GM18907 (cell line): Measurements from ENCODE around the gene COL20A1.
"Not testable (repeated sequence)": the region's sequence is repeated elsewhere in the genome, so short reads cannot be mapped to it uniquely, and the experiment has no call there.

Experiments used
- ATAC-seq: cut with Tn5 transposase; IDR thresholded peaks from one replicate; pipeline ENCODE4 v1.9.1; 2021; ENCODE audit warnings: mild to moderate bottlenecking, moderate library complexity; ENCODE audit not compliant: unreplicated experiment

The COL20A1 gene

DNA sequence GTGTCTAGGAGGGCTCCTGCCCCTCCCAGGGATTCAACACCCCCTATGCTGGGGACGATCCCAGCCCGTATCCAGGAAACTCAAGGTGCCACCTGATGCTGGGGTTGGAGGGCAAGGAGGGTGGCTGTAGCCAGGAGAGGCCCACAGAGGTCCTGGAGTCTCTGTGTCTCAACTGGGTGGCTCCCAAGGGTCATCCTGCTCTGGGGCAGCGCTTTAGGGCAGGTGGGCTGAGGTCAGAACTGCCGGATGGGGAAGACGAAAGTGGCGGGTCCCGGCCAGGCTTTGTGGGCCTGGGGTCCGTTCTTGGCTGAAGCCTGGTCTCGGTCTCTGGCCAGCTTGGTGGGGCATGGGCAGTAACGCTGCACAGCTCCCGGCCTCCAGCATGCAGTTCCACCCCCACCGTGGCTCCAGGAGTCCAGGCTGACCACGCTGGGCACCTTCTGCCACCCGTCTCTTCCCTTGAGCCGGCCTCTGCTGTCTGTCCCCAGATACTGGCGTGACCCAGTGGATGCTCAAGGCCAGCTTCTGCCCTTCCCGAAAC lies 2.8 kb upstream of the COL20A1 start:
- no peak for ATAC-seq

DNA sequence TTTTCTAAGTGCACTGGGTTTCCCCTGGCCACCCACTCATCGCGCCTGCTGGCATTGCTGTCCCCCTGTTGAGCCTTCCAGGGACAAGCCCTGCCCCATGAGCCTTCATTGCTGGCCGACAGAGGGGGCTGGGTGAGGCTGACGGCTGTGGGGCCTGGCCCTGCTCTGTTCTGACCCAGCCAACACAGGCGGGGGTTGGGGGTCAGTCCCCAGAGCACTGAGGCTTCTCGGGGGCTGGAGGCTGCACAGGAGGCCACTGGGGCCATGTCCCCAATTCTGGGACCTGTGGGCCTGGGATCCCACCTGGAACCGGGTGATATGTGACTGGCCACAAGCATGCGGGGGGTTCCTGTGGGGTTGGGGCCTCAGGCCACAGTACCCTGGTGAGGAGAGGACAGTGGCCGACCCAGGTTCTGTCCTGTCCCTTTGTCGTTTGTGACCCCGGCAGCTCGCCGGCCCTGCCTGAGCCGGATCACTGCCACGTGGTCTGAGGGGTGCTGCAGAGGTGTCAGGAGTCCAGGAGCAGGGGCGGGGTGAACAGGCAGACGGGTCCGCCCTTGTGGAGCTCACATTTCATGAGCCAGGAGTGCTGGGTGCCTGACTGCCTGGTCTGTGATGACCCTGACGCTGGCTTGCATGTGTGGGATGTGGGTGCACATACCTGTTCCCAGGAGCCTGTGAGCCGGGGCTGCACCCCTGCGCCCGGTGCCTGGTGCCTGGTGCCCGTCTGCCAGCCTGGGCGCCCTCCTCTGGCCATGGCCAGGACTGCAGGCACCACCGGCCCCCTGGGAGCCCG lies 2.1 kb upstream of the COL20A1 start:
- no peak for ATAC-seq

DNA sequence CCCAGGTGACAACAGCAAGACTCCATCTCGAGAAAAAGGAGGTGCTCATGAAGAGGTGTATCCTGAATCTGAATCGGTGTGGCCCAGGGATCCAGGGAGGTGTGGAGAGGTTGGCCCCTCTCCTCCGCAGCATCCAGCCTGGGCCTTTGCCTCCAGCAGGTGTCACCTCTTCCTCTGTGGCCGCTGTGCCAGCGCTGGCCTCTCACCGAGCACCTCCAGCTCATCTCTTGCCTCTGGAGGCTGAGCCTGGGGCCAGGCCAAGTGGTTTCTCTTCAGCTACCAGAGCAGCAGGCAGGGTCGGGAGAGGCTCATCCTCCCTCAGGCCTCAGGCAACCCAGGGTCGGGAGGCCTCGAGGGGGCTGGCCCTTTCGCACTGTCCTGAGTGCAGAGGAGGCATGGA lies 1.2 kb upstream of the COL20A1 start:
- ATAC-seq: no peak

DNA sequence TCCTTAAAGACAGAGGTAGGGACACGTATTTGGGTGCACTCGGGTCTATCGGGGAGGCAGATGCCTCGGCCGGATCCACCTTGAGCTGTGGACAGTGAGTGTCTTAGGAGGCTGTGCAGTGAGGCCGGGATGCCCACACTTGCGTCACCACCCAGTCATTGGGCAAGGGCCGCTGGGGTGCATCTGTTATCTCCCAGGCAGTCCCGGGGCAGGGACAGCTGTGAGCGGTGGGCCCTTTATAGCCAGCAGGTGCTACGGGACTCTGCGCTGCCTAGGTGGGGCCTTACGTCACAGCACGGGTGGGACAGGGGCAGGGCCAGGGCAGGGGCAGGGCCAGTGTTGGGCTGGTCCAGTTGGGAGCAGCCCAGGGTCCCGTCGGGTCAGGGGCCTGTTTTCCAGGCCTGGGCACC lies 689 bp upstream of the COL20A1 start:
- ATAC-seq: no peak

DNA sequence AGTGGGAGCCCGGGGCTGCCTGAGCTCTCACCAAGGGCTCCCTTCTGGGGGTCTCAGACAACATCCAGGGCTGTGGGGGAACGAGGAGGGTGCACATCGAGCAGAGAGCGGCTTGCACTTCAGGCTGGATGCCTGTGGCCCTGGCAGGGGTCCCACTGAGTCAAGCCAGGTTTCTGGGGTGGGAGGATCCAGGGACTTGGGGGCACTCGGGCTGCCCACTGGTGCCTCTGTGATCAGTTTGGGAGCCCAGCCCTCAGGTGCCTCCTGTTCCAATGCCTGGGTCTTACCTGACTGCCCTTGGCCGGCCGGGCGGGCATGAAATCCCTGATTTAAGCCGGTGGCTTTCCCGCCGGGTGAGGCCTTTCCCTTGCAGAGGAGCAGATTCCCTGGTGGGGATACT lies 470 bp downstream of the COL20A1 start:
- ATAC-seq: no peak

GRCh38 chr20:63293871-63294535 lies 1.0 kb downstream of the COL20A1 start:
- no peak for ATAC-seq

- no peak for ATAC-seq
Observed at GRCh38 chr20:63294536-63294900, 1.5 kb downstream of the COL20A1 start.

- no peak for ATAC-seq
Observed at GRCh38 chr20:63295018-63295417, 2.0 kb downstream of the COL20A1 start.

DNA sequence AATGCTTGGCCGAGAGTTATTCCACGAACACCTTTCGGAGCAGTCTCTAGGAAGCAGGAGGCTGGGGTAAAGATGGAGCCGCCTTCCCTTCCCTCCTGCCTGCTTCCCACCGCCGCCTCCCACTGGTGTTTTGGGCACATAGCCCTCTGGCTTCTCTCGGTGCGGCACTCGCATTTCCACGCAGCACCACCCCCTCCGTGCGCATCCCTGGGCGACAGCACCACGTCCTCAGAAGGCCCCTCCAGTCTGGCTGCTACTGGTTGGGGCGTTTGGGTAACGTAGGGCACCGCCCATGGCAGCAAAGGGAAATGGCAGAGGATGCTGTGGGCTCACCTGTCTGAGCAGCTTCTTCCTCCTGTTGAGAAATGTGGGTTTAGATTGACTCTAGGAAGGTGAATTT lies 2.4 kb downstream of the COL20A1 start:
- ATAC-seq: no peak

DNA sequence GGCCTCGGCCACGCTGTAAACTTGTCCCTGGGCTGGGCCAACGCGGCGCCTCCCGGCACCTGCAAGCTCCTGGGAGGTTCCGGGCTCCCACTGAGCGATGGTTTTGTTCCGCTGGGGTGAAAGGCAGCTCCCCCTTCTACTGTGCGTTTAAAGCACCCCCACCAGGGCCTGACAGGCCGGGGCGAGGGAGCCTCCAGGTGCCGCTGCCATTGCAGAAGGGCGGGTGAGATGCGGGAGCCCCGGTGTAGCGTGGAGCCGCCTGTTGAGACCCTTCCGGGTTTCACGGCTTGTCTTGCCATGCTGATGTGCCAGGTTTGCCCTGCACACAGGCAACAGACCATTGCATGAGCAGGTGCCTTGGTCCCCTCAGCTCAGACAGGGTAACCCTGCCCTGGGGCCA lies 2.9 kb downstream of the COL20A1 start:
- ATAC-seq: no peak

DNA sequence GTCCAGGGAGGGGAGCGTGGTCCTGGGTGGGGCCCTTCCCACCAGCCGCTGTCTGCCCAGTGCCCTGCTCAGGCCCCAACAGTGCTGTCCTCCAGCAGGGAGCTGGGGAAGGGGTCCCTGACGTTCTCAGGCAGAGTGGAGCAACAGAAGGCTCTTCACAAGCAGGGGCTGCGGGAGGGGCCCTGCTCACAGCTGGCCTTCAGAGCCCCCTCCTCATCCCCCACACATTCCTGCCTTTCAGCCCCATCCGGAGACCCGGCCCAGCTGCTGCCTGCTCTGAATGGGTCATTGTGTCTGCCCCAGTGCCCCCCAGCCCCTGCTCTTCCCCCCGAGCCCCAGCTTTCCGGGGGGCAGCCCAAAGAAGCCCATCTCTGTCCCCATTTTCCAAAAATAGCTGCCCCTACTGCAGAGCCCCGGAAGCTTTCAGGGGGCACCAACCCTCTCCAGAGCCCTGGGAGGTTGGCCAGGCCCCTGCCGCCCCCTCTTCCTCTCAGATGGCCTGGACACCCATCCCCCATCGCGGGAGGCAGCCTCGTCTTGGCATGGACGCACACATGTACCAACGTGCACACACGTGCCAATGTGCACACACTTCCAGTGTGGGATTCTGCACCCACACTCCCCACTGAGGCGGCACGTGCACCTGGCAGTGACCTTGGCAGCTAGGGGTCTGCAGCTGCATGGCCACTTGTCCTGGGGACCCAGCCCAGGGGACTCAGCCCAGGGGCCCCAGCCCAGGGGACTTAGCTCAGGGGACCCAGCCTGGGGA lies 3.7 kb downstream of the COL20A1 start:
- no peak for ATAC-seq

- ATAC-seq: no peak
Observed at GRCh38 chr20:63297371-63297781, 4.4 kb downstream of the COL20A1 start.

GRCh38 chr20:63297796-63298572 lies 5.0 kb downstream of the COL20A1 start:
- ATAC-seq: no peak

DNA sequence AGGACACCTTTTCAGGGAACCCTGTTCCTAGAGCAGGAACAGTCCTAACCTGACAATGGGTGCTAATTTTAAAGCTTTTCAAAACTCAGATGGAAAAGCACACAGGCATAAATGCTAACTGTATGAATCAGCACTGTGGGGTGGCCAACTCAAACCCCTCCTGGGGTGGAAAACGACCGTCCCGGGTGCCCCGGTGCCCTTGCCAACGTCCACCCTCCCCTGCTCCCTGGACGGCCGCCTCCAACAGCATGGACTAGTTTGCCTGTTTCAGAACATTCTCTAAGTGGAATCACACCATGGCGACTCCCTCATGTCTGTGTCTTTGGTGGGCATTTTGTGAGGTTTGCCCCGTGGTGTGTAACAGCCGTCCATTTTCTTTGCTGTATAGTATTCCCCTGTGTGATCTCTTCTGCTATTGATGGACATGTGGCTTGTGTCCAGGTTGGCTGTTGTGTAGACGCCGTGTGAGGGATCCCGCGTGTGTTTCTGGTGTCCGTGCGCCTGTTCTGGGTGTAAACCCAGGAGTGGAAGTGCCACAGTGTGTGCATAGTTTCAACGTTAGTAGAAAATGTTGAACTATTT lies 5.8 kb downstream of the COL20A1 start:
- no peak for ATAC-seq

DNA sequence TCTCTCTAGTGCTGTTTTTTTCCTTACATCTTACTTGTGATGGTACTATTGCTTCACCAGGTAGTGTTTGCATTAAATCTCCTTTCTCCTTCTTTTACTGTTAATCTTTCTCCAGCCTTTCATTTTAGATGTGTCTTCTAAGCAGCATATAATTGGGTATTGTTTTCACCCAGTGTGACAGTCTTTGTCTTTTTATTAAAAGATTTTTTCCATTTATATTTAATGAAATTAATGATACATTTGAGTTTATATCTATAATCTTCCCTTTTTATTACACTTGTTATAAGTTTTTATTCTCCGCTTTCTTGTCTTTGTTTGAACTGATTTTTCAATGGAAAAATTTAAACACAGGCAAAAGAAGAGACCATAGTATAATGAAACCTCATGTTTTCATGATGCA lies 8.7 kb downstream of the COL20A1 start:
- ATAC-seq: no peak

DNA sequence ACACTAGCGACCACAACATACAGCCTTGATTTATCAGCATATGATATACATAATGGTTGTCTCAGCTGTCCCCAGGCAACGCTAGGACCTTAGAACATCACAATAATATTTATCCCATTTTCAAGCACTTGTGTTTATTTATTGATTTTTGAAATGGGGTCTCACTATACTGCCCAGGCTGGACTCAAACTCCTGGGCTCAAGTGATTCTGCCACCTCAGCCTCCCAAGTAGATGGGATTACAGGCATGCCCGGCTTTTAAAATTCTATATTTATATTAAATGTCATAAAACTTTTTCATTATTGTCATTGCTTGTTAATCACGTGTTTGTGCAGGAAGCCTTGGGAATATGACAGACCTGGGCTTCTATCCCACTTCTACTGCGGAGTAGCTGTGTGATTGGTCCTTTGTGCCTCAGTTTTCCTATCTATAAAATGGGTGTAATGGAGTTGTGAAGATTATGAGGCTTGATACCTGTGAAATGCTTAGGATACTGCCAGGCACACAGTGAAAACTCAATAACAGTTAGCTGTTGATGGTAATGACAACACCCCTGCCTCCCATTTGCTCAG lies 10.2 kb downstream of the COL20A1 start:
- no peak for ATAC-seq

DNA sequence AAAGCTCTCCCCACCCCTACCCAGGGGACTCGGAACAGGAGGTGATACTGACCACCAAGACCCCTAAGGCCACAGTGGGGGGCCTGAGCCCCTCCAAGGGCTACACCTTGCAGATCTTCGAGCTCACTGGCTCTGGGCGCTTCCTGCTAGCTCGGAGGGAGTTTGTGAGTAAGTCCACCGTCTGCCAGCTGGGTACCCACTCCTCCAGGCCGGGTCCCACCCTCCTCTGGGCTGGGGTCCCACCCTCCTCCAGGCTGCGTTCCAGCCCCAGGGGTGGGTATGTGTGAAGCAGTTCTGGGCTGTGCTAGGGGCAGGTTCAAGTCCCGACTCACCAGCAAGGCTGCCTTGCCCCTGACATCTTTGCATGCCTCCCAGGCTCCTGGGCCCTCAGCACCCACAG lies 12.4 kb downstream of the COL20A1 start:
- no peak for ATAC-seq

GRCh38 chr20:63305933-63306672 lies 13.1 kb downstream of the COL20A1 start:
- not testable (repeated sequence) for ATAC-seq
